Measurements from ENCODE around the gene FAM229A. TPM values are rescaled to one million over a fixed set of nuclear protein-coding genes. Genes with fewer than 3 reads are reported as not detected.

The FAM229A gene
- total RNA-seq, 1 donor, result 2.5 TPM

- Histone ChIP-seq H2AFZ (ENCODE audit: low read length) (no peak overlapping the region), H3K79me2 (ENCODE audit: insufficient read depth, low read length) (no peaks in the 10 kb centered on the region), H3K9me3 (ENCODE audit: low read depth, low read length) (no peaks in the 10 kb centered on the region), H3K4me2 (ENCODE audit: insufficient read depth, low read length) (no peak overlapping the region), H4K20me1 (ENCODE audit: insufficient read depth, low read length) (no peaks in the 10 kb centered on the region), H3K36me3 (ENCODE audit: insufficient read depth, low read length) (no peaks in the 10 kb centered on the region), H3K4me1 (ENCODE audit: insufficient read depth, low read length) (no peaks in the 10 kb centered on the region), H3K4me3 (ENCODE audit: insufficient read depth, low read length) (no peak overlapping the region), H3K27ac (ENCODE audit: low read depth, low read length) (no peak overlapping the region), H3K27me3 (ENCODE audit: insufficient read depth, low read length) (no peaks in the 10 kb centered on the region)
- DNase-seq (ENCODE audit: insufficient read length, low spot score, missing footprints), result no peak
- TF ChIP-seq CTCF (IDR thresholded peaks at IDR 0.05; ENCODE audit: extremely low read depth, low read depth, low read length), result no peak
Observed at GRCh38 chr1:32346532-32347157, 15.6 kb downstream of the FAM229A start.

- H3K27me3 ChIP-seq (ENCODE audit: insufficient read depth, low read length), result no peaks in the 10 kb centered on the region
- TF ChIP-seq CTCF (IDR thresholded peaks at IDR 0.05; ENCODE audit: extremely low read depth, low read depth, low read length), result no peak
- DNase-seq (ENCODE audit: insufficient read length, low spot score, missing footprints), result no peak
Observed at GRCh38 chr1:32345289-32345827, 16.9 kb downstream of the FAM229A start.

GRCh38 chr1:32342704-32343103, 19.6 kb downstream of the FAM229A start:
- H3K36me3 ChIP-seq (ENCODE audit: insufficient read depth, low read length), result no peaks in the 10 kb centered on the region
- no peak overlapping the region for H3K27ac ChIP-seq (ENCODE audit: low read depth, low read length)
- no peak for TF ChIP-seq CTCF (IDR thresholded peaks at IDR 0.05; ENCODE audit: extremely low read depth, low read depth, low read length)
- H4K20me1 ChIP-seq (ENCODE audit: insufficient read depth, low read length), result no peaks in the 10 kb centered on the region
- no peaks in the 10 kb centered on the region for H3K9me3 ChIP-seq (ENCODE audit: low read depth, low read length)
- DNase-seq (ENCODE audit: insufficient read length, low spot score, missing footprints), result no peak
- no peaks in the 10 kb centered on the region for H3K4me1 ChIP-seq (ENCODE audit: insufficient read depth, low read length)
- H3K4me3 ChIP-seq (ENCODE audit: insufficient read depth, low read length), result no peak overlapping the region
- H3K79me2 ChIP-seq (ENCODE audit: insufficient read depth, low read length), result no peaks in the 10 kb centered on the region
- no peaks in the 10 kb centered on the region for H3K27me3 ChIP-seq (ENCODE audit: insufficient read depth, low read length)
- H2AFZ ChIP-seq (ENCODE audit: low read length), result no peak overlapping the region
- no peak overlapping the region for H3K4me2 ChIP-seq (ENCODE audit: insufficient read depth, low read length)

More at GRCh38 chr1:32345289-32345827, 16.9 kb downstream of the FAM229A start:
- Histone ChIP-seq H4K20me1 (ENCODE audit: insufficient read depth, low read length) (no peaks in the 10 kb centered on the region), H3K4me1 (ENCODE audit: insufficient read depth, low read length) (no peaks in the 10 kb centered on the region), H3K36me3 (ENCODE audit: insufficient read depth, low read length) (no peaks in the 10 kb centered on the region), H3K4me3 (ENCODE audit: insufficient read depth, low read length) (no peak overlapping the region), H3K27ac (ENCODE audit: low read depth, low read length) (no peak overlapping the region), H3K9me3 (ENCODE audit: low read depth, low read length) (no peaks in the 10 kb centered on the region), H2AFZ (ENCODE audit: low read length) (no peak overlapping the region), H3K79me2 (ENCODE audit: insufficient read depth, low read length) (no peaks in the 10 kb centered on the region), H3K4me2 (ENCODE audit: insufficient read depth, low read length) (no peak overlapping the region)

- H3K4me2 ChIP-seq (ENCODE audit: insufficient read depth, low read length), result no peak overlapping the region
- no peaks in the 10 kb centered on the region for H3K4me1 ChIP-seq (ENCODE audit: insufficient read depth, low read length)
Observed at GRCh38 chr1:32341971-32342370, 20.3 kb downstream of the FAM229A start.

More at GRCh38 chr1:32341971-32342370, 20.3 kb downstream of the FAM229A start:
- TF ChIP-seq CTCF (IDR thresholded peaks at IDR 0.05; ENCODE audit: extremely low read depth, low read depth, low read length), result no peak
- Histone ChIP-seq H3K9me3 (ENCODE audit: low read depth, low read length) (no peaks in the 10 kb centered on the region), H2AFZ (ENCODE audit: low read length) (no peak overlapping the region), H4K20me1 (ENCODE audit: insufficient read depth, low read length) (no peaks in the 10 kb centered on the region), H3K79me2 (ENCODE audit: insufficient read depth, low read length) (no peaks in the 10 kb centered on the region), H3K36me3 (ENCODE audit: insufficient read depth, low read length) (no peaks in the 10 kb centered on the region), H3K4me3 (ENCODE audit: insufficient read depth, low read length) (no peak overlapping the region), H3K27me3 (ENCODE audit: insufficient read depth, low read length) (no peaks in the 10 kb centered on the region), H3K27ac (ENCODE audit: low read depth, low read length) (no peak overlapping the region)
- no peak for DNase-seq (ENCODE audit: insufficient read length, low spot score, missing footprints)

Data from osteoblast (primary cell).